DND-41 (cell line): ENCODE data around the gene TBC1D21.
"Not testable (repeated sequence)": the region's sequence is repeated elsewhere in the genome, so short reads cannot be mapped to it uniquely, and the experiment has no call there.

Experiments
- ATAC-seq: fragments of 200-7000 bp; cut with Tn5 transposase; 3 replicates; pipeline ENCODE4 v1.9.1; 2021; ENCODE audit warnings: low read depth; ENCODE audit not compliant: insufficient read depth
- DNase-seq: peaks from one replicate; pipeline ENCODE4 v3.0.0-alpha.2; 2020
- H2AFZ ChIP-seq: 2 replicates; pipeline ENCODE4 v1.6.0; 2012; ENCODE audit warnings: low read depth, low read length
- H3K27ac ChIP-seq: 2 replicates; pipeline ENCODE4 v1.5.1; 2012; ENCODE audit warnings: low read length, inconsistent platforms
- H3K27me3 ChIP-seq: fragments of 200-600 bp; sonication (generic); 2 replicates; pipeline ENCODE4 v1.6.0; 2012; ENCODE audit warnings: low read length, mild to moderate bottlenecking, inconsistent platforms; ENCODE audit not compliant: insufficient read depth, poor library complexity
- H3K36me3 ChIP-seq: 2 replicates; pipeline ENCODE4 v1.5.1; 2012; ENCODE audit warnings: low read length, inconsistent platforms; ENCODE audit not compliant: insufficient read depth
- H3K4me1 ChIP-seq: 2 replicates; pipeline ENCODE4 v1.5.1; 2012; ENCODE audit warnings: mild to moderate bottlenecking, low read length; ENCODE audit not compliant: insufficient read depth
- H3K4me2 ChIP-seq: 2 replicates; pipeline ENCODE4 v1.6.0; 2012; ENCODE audit warnings: mild to moderate bottlenecking, moderate library complexity, low read length, inconsistent platforms; ENCODE audit not compliant: insufficient read depth
- H3K4me3 ChIP-seq, 2 experiments: fragments of 200-600 bp in 1 of 2; shearing (Covaris generic) in 1 of 2; 2 replicates each; pipeline ENCODE4 v1.5.1; 2012 to 2016; ENCODE audit warnings: inconsistent platforms in 2 of 2, low read length in 2 of 2, mild to moderate bottlenecking in 2 of 2, low read depth in 1 of 2, moderate library complexity in 1 of 2
- H3K79me2 ChIP-seq: 2 replicates; pipeline ENCODE4 v1.6.0; 2012; ENCODE audit warnings: low read length, inconsistent platforms; ENCODE audit not compliant: insufficient read depth
- H3K9ac ChIP-seq: 2 replicates; pipeline ENCODE4 v1.6.0; 2012; ENCODE audit warnings: low read depth, mild to moderate bottlenecking, inconsistent platforms, low read length, moderate library complexity
- H3K9me3 ChIP-seq: 2 replicates; pipeline ENCODE4 v1.5.1; 2012; ENCODE audit warnings: low read length, moderate library complexity, mild to moderate bottlenecking, inconsistent platforms; ENCODE audit not compliant: insufficient read depth, severe bottlenecking
- H4K20me1 ChIP-seq: 2 replicates; pipeline ENCODE4 v1.6.0; 2012; ENCODE audit warnings: low read length; ENCODE audit not compliant: insufficient read depth
- EZH2 ChIP-seq: IDR thresholded peaks from 3 replicates; pipeline ENCODE4 v1.6.1; 2012; ENCODE audit warnings: borderline replicate concordance, low read depth, mild to moderate bottlenecking, moderate library complexity, low read length, inconsistent platforms; ENCODE audit not compliant: severe bottlenecking
- TF ChIP-seq, protein P1 (sequence below): IDR thresholded peaks from 2 replicates; pipeline ENCODE4 v1.5.1; 2012; ENCODE audit warnings: borderline replicate concordance, low read length, moderate library complexity, mild to moderate bottlenecking; ENCODE audit not compliant: poor library complexity, severe bottlenecking; ENCODE audit errors: extremely low read depth

Gene TBC1D21

DNA sequence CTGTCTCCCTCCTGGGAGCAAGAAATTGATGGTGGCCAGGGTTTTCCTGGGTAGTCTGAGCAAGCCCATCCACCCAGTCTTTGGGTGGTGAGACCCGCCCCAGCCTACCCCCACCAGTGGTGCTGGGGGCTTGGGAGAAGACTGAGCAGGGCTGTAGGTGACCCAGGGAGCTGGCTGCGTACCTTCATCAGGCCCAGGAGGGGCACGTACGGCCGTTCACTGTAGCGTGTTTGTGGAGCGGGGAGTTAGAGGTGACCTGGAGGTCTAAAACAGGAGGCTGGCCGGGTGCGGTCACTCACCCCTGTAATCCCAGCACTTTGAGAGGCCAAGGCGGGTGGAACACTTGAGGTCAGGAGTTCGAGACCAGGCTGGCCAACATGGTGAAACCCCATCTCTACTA lies 64.4 kb downstream of the TBC1D21 start:
- no peaks in the 10 kb centered on the region for H3K79me2 ChIP-seq
- no peak for DNase-seq
- H3K4me1 ChIP-seq = no peaks in the 10 kb centered on the region
- no peak overlapping the region for H3K9ac ChIP-seq
- no peaks in the 10 kb centered on the region for H4K20me1 ChIP-seq
- no peaks in the 10 kb centered on the region for H3K9me3 ChIP-seq
- H3K36me3 ChIP-seq = no peaks in the 10 kb centered on the region
- no peak for ATAC-seq
- TF ChIP-seq EZH2 = no peak
- TF ChIP-seq, protein P1, sequence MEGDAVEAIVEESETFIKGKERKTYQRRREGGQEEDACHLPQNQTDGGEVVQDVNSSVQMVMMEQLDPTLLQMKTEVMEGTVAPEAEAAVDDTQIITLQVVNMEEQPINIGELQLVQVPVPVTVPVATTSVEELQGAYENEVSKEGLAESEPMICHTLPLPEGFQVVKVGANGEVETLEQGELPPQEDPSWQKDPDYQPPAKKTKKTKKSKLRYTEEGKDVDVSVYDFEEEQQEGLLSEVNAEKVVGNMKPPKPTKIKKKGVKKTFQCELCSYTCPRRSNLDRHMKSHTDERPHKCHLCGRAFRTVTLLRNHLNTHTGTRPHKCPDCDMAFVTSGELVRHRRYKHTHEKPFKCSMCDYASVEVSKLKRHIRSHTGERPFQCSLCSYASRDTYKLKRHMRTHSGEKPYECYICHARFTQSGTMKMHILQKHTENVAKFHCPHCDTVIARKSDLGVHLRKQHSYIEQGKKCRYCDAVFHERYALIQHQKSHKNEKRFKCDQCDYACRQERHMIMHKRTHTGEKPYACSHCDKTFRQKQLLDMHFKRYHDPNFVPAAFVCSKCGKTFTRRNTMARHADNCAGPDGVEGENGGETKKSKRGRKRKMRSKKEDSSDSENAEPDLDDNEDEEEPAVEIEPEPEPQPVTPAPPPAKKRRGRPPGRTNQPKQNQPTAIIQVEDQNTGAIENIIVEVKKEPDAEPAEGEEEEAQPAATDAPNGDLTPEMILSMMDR = no peak
- no peak overlapping the region for H2AFZ ChIP-seq
- no peak overlapping the region for H3K27ac ChIP-seq
- no peak overlapping the region for H3K4me3 ChIP-seq
- no peak overlapping the region for H3K4me2 ChIP-seq
- no peaks in the 10 kb centered on the region for H3K27me3 ChIP-seq

GRCh38 chr15:73938516-73938915 lies 65.2 kb downstream of the TBC1D21 start:
- not testable (repeated sequence) for H3K9me3 ChIP-seq, ATAC-seq, H3K4me3 ChIP-seq, H3K36me3 ChIP-seq, H3K79me2 ChIP-seq, H3K4me2 ChIP-seq, H3K9ac ChIP-seq, H2AFZ ChIP-seq, H4K20me1 ChIP-seq, H3K27ac ChIP-seq, DNase-seq, H3K27me3 ChIP-seq, H3K4me1 ChIP-seq
